Adrenal gland (tissue), 5 donors: ENCODE data around the gene DNMT1.

ENCODE experiments used
- POLR2A ChIP-seq, 2 donors: fragments of 450-650 bp; IDR thresholded peaks; one replicate each; pipeline ENCODE4 v1.6.1; 2017; ENCODE audit warnings: antibody characterized with exemption in 2 of 2, mild to moderate bottlenecking in 2 of 2, moderate library complexity in 1 of 2
- TF ChIP-seq, protein P1 (sequence below), 6 experiments: fragments of 450-650 bp in 4 of 6; fragments of 200-600 bp in 2 of 6; sonication (generic) in 1 of 6; IDR thresholded peaks; 1 replicate in 5 of 6; 2 replicates in 1 of 6; pipeline versions ENCODE4 v1.5.1 to v1.8.0; 2016 to 2021; ENCODE audit warnings: antibody characterized with exemption in 6 of 6, mild to moderate bottlenecking in 2 of 6, moderate library complexity in 1 of 6
- donor health status: DM: no; HTN: no; CAD: no.

GRCh38 chr19:10118960-10119359 is 75.8 kb downstream of the DNMT1 start:
- TF ChIP-seq, protein P1, sequence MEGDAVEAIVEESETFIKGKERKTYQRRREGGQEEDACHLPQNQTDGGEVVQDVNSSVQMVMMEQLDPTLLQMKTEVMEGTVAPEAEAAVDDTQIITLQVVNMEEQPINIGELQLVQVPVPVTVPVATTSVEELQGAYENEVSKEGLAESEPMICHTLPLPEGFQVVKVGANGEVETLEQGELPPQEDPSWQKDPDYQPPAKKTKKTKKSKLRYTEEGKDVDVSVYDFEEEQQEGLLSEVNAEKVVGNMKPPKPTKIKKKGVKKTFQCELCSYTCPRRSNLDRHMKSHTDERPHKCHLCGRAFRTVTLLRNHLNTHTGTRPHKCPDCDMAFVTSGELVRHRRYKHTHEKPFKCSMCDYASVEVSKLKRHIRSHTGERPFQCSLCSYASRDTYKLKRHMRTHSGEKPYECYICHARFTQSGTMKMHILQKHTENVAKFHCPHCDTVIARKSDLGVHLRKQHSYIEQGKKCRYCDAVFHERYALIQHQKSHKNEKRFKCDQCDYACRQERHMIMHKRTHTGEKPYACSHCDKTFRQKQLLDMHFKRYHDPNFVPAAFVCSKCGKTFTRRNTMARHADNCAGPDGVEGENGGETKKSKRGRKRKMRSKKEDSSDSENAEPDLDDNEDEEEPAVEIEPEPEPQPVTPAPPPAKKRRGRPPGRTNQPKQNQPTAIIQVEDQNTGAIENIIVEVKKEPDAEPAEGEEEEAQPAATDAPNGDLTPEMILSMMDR (IDR thresholded peaks at IDR 0.05), result no peak
- TF ChIP-seq POLR2A (IDR thresholded peaks at IDR 0.05), result peak in 1 of 2 donors; percentile 34
